HEK293 (cell line): ENCODE data around the gene HPCAL1.

ENCODE experiments used
- CTCF ChIA-PET: fragments of 350-600 bp; formaldehyde crosslinking; extraction: SDS; loops from one replicate; lab custom pipeline; 2021; ENCODE audit warnings: antibody characterized with exemption; lab: Yijun Ruan, JAX
- POLR2A ChIA-PET: fragments of 300-600 bp; formaldehyde crosslinking; extraction: SDS; loops from one replicate; lab custom pipeline; 2020; ENCODE audit warnings: antibody characterized with exemption, inconsistent platforms; lab: Yijun Ruan, JAX
- H3K27ac ChIP-seq: fragments of 200-500 bp; sonication (Bioruptor generic); 2 replicates; pipeline ENCODE4 v1.5.1; 2014; ENCODE audit warnings: low read depth, low read length, control low read depth, inconsistent platforms; ENCODE audit errors: extremely low read depth
- H3K36me3 ChIP-seq, 2 experiments: fragments of 200-500 bp in 1 of 2; sonication (Bioruptor generic) in 1 of 2; 1 replicate in 1 of 2; 2 replicates in 1 of 2; pipeline ENCODE4 v1.5.1; 2014 to 2017; ENCODE audit warnings: inconsistent platforms in 2 of 2, low read length in 2 of 2; ENCODE audit not compliant: control insufficient read depth in 2 of 2, insufficient read depth in 1 of 2
- H3K4me1 ChIP-seq: fragments of 200-500 bp; sonication (Bioruptor generic); 2 replicates; pipeline ENCODE4 v1.5.1; 2014; ENCODE audit warnings: mild to moderate bottlenecking, low read length, inconsistent platforms; ENCODE audit not compliant: control insufficient read depth, insufficient read depth
- H3K4me3 ChIP-seq: 2 replicates; pipeline ENCODE4 v1.5.1; 2011; ENCODE audit warnings: low read depth, mild to moderate bottlenecking, control low read depth, low read length, moderate library complexity
- H3K9me3 ChIP-seq: fragments of 200-500 bp; sonication (Bioruptor generic); 2 replicates; pipeline ENCODE4 v1.5.1; 2014; ENCODE audit warnings: low read depth, low read length, inconsistent platforms; ENCODE audit not compliant: control insufficient read depth, insufficient read depth
- HOXC10 ChIP-seq: sonication (generic); formaldehyde crosslinking; IDR thresholded peaks from 2 replicates; pipeline ENCODE4 v1.8.1; 2023; ENCODE audit warnings: mild to moderate bottlenecking, missing genetic modification reagents
- KLF17 ChIP-seq: fragments of 450-650 bp; formaldehyde crosslinking; IDR thresholded peaks from 2 replicates; pipeline ENCODE4 v1.5.1; 2016; ENCODE audit warnings: missing biosample characterization, missing genetic modification characterization
- REST ChIP-seq: fragments of 450-650 bp; formaldehyde crosslinking; IDR thresholded peaks from 2 replicates; pipeline ENCODE4 v1.5.1; 2016; ENCODE audit warnings: missing biosample characterization, missing genetic modification characterization
- SCRT1 ChIP-seq: fragments of 450-650 bp; formaldehyde crosslinking; IDR thresholded peaks from 2 replicates; pipeline ENCODE4 v1.5.1; 2016; ENCODE audit warnings: missing biosample characterization, missing genetic modification characterization, borderline replicate concordance
- SCRT2 ChIP-seq: fragments of 450-650 bp; formaldehyde crosslinking; IDR thresholded peaks from 2 replicates; pipeline ENCODE4 v1.5.1; 2016; ENCODE audit warnings: missing biosample characterization, missing genetic modification characterization
- WT1 ChIP-seq: fragments of 450-650 bp; formaldehyde crosslinking; IDR thresholded peaks from 2 replicates; pipeline ENCODE4 v1.5.1; 2016; ENCODE audit warnings: missing biosample characterization, missing genetic modification characterization
- ZFP41 ChIP-seq: fragments of 450-650 bp; formaldehyde crosslinking; IDR thresholded peaks from 2 replicates; pipeline ENCODE4 v1.5.1; 2016; ENCODE audit warnings: missing biosample characterization, missing genetic modification characterization, borderline replicate concordance
- ZNF112 ChIP-seq: fragments of 450-650 bp; formaldehyde crosslinking; IDR thresholded peaks from 2 replicates; pipeline ENCODE4 v1.5.0; 2017; ENCODE audit warnings: missing biosample characterization, missing genetic modification characterization
- ZNF19 ChIP-seq: fragments of 450-650 bp; formaldehyde crosslinking; IDR thresholded peaks from 2 replicates; pipeline ENCODE4; 2016; ENCODE audit warnings: missing biosample characterization, missing genetic modification characterization, low read depth
- ZNF26 ChIP-seq: fragments of 450-650 bp; formaldehyde crosslinking; IDR thresholded peaks from 2 replicates; pipeline ENCODE4 v1.5.1; 2016; ENCODE audit warnings: missing biosample characterization, missing genetic modification characterization
- ZNF311 ChIP-seq: fragments of 450-650 bp; formaldehyde crosslinking; IDR thresholded peaks from 2 replicates; pipeline ENCODE4 v1.5.1; 2017; ENCODE audit warnings: missing biosample characterization, missing genetic modification characterization, borderline replicate concordance
- ZNF335 ChIP-seq: fragments of 450-650 bp; formaldehyde crosslinking; conservative IDR thresholded peaks from 2 replicates; pipeline ENCODE4 v1.5.1; 2016; ENCODE audit warnings: missing biosample characterization, missing genetic modification characterization
- ZNF530 ChIP-seq: fragments of 450-650 bp; formaldehyde crosslinking; IDR thresholded peaks from 2 replicates; pipeline ENCODE4 v1.5.1; 2016; ENCODE audit warnings: low read depth, missing biosample characterization, missing genetic modification characterization
- ZNF549 ChIP-seq: fragments of 450-650 bp; IDR thresholded peaks from 2 replicates; pipeline ENCODE4 v1.5.1; 2018; ENCODE audit warnings: missing biosample characterization, missing genetic modification characterization, mild to moderate bottlenecking, inconsistent platforms, moderate library complexity
- ZNF830 ChIP-seq: fragments of 450-650 bp; IDR thresholded peaks from 2 replicates; pipeline ENCODE4 v1.5.0; 2018; ENCODE audit warnings: missing biosample characterization, missing genetic modification characterization, low read depth, mild to moderate bottlenecking, moderate library complexity
- ZSCAN5A ChIP-seq: fragments of 450-650 bp; formaldehyde crosslinking; IDR thresholded peaks from 2 replicates; pipeline ENCODE4 v1.5.1; 2016; ENCODE audit warnings: missing biosample characterization, missing genetic modification characterization

Gene HPCAL1

GRCh38 chr2:10341193-10341592 is 38.5 kb downstream of the HPCAL1 start (continued):
- TF ChIP-seq REST (tag by site-specific recombination) (no peak), ZSCAN5A (tag by site-specific recombination) (no peak), ZNF530 (tag by site-specific recombination) (no peak), KLF17 (tag by site-specific recombination) (no peak), WT1 (tag by site-specific recombination) (no peak), ZNF19 (no peak), ZNF830 (tag by site-specific recombination) (no peak), ZNF311 (no peak), ZNF26 (no peak), HOXC10 (CRISPR knock-in tag) (no peak)

GRCh38 chr2:10342245-10342951 is 39.7 kb downstream of the HPCAL1 start:
- no peak for TF ChIP-seq ZNF335
- no peak for TF ChIP-seq ZNF549 (tag by site-specific recombination)
- no peak for TF ChIP-seq ZNF112
- peak; percentile 75 for TF ChIP-seq SCRT2 (tag by site-specific recombination)
- TF ChIP-seq ZFP41 (tag by site-specific recombination): no peak
- TF ChIP-seq SCRT1 (tag by site-specific recombination): 0 out of 2 replicates have a peak, but pooled peaks have one; percentile 56
- Histone ChIP-seq H3K4me1 (no peaks in the 10 kb centered on the region; the same call in 1 of the 2 replicates), H3K9me3 (no peaks in the 10 kb centered on the region), H3K27ac (no peak overlapping the region), H3K36me3 (no peaks in the 10 kb centered on the region), H3K4me3 (no peak overlapping the region)
- CTCF ChIA-PET: interaction anchor here (0.6 to 1.9 kb wide), 2 partner anchors 8 to 67 kb away, joined by 3 to 8 read pairs; no protein-coding TSS in a partner anchor
- POLR2A ChIA-PET: interaction anchor here (1.1 kb wide), 1 partner anchor 11 kb away, joined by 3 read pairs; no protein-coding TSS in a partner anchor
